ENCODE results near the gene ATP2A1.
"Not testable (repeated sequence)": the region's sequence is repeated elsewhere in the genome, so short reads cannot be mapped to it uniquely, and the experiment has no call there.

The ATP2A1 gene

DNA sequence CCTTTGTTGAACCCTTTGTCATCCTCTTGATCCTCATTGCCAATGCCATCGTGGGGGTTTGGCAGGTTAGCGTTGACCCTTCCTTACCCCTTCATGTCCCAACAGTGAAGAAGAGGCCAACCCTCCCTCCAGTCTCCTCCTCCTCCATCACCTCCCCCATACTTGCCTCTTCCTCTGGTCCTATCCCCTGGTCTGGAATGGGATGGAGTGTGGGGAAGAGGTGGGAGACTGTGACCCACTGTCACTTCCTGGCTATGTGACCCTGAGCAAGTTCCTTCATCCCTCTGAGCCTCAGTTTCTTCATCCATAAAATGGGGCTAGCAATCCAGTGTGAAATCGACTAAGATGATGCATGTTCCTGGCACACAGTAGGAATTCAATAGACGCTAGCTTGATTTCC is 2.7 kb downstream of the ATP2A1 start:
- DNase-seq (ENCODE audit: low read depth), result no peak
- H3K4me3 ChIP-seq (replicated peaks; ENCODE audit: low read depth, low read length), result no peak overlapping the region
- TF ChIP-seq, protein P1, sequence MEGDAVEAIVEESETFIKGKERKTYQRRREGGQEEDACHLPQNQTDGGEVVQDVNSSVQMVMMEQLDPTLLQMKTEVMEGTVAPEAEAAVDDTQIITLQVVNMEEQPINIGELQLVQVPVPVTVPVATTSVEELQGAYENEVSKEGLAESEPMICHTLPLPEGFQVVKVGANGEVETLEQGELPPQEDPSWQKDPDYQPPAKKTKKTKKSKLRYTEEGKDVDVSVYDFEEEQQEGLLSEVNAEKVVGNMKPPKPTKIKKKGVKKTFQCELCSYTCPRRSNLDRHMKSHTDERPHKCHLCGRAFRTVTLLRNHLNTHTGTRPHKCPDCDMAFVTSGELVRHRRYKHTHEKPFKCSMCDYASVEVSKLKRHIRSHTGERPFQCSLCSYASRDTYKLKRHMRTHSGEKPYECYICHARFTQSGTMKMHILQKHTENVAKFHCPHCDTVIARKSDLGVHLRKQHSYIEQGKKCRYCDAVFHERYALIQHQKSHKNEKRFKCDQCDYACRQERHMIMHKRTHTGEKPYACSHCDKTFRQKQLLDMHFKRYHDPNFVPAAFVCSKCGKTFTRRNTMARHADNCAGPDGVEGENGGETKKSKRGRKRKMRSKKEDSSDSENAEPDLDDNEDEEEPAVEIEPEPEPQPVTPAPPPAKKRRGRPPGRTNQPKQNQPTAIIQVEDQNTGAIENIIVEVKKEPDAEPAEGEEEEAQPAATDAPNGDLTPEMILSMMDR (IDR thresholded peaks at IDR 0.05; ENCODE audit: low read length, missing control alignments), result no peak

DNA sequence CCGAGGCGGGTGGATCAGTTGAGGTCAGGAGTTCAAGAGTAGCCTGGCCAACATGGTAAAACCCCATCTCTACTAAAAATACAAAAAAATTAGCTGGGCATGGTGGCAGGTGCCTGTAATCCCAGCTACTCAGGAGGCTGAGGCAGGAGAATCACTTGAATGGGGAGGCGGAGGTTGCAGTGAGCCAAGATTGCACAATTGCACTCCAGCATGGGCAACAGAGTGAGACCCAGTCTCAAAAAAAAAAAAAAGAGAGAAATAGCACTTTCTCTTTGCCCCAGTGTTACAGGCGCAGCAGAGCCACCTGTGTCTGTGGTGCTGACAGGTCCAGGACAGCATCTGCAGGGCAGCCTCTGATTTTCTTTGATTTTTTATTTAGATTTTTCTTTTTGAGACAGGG is 3.3 kb downstream of the ATP2A1 start:
- not testable (repeated sequence) for H3K4me3 ChIP-seq (replicated peaks; ENCODE audit: low read depth, low read length); DNase-seq (ENCODE audit: low read depth)

DNA sequence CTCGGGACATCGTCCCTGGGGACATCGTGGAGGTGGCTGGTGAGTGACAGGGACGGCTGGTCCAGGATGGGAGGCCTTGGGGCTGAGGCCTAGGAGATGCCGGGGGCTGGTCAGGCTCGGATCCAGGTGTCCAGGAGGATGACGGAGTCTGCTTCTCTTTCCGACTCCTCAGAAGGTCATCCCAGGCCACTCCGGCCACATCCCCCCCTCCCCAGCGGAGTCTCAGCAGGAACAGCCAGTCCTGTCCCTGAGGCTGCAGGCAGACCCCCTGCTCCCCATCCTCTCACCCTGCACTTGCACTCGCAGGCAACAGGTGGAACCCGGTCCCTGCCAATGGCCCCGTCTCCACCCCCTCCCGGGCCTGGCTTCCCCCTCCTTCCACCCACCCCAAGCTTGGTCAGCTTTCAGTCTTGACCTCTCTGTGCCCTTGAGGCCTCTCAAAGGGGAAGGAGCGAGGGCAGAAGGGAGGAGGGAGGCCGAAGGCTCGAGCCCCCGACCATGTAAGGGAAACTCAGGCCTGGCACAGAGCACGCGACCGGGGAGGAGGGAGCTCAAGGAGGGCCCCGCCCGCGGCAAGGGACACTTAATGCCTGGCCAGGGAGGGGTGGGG is 4.4 kb downstream of the ATP2A1 start:
- DNase-seq (ENCODE audit: low read depth), result no peak
- TF ChIP-seq, protein P1 (IDR thresholded peaks at IDR 0.05; ENCODE audit: low read length, missing control alignments), result no peak
- no peak overlapping the region for H3K4me3 ChIP-seq (replicated peaks; ENCODE audit: low read depth, low read length)

- H3K4me3 ChIP-seq (replicated peaks; ENCODE audit: low read depth, low read length), result no peak overlapping the region
- TF ChIP-seq, protein P1 (IDR thresholded peaks at IDR 0.05; ENCODE audit: low read length, missing control alignments), result no peak
Measured at GRCh38 chr16:28883221-28883996, 5.1 kb downstream of the ATP2A1 start.

DNA sequence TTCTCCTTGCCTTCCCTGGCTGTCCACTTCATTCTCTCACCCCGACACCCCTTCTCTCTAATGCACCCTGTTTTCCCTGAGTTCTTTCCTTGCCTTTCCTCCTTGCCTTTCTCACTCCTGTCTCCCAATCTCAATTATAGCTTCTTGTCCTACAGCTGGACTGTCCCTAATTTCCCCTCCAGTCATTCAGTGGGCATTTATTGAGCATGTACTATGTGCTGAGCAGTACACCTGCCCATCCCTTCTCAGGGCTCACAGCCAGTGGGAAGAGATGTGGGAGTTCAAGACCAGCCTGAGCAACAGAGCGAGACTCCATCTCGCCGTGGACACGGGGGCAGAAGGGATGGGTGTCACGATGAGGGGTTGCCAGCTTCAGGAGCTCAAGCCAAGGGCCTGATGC is 5.8 kb downstream of the ATP2A1 start:
- TF ChIP-seq, protein P1 (IDR thresholded peaks at IDR 0.05; ENCODE audit: low read length, missing control alignments), result no peak

More at GRCh38 chr16:28883221-28883996, 5.1 kb downstream of the ATP2A1 start:
- no peak for DNase-seq (ENCODE audit: low read depth)

GRCh38 chr16:28886945-28887344 is 8.7 kb downstream of the ATP2A1 start:
- no peak for DNase-seq (ENCODE audit: low read depth)

More for the DNA sequence above, 5.8 kb downstream of the ATP2A1 start:
- H3K4me3 ChIP-seq (replicated peaks; ENCODE audit: low read depth, low read length), result no peak overlapping the region
- no peak for DNase-seq (ENCODE audit: low read depth)

GRCh38 chr16:28890355-28890754 is 12.1 kb downstream of the ATP2A1 start:
- not testable (repeated sequence) for H3K4me3 ChIP-seq (replicated peaks; ENCODE audit: low read depth, low read length); DNase-seq (ENCODE audit: low read depth)

More at GRCh38 chr16:28886945-28887344, 8.7 kb downstream of the ATP2A1 start:
- TF ChIP-seq, protein P1 (IDR thresholded peaks at IDR 0.05; ENCODE audit: low read length, missing control alignments), result no peak
- no peak overlapping the region for H3K4me3 ChIP-seq (replicated peaks; ENCODE audit: low read depth, low read length)
